GM12875 (cell line): ENCODE measurements around the gene IFT52.

Source experiments
- H3K4me3 ChIP-seq: one replicate; pipeline ENCODE4 v1.5.1; 2011; ENCODE audit warnings: low read depth, low read length, control low read depth
- CTCF ChIP-seq: IDR thresholded peaks from 2 replicates; pipeline ENCODE4 v1.5.1; 2011; ENCODE audit warnings: low read depth, mild to moderate bottlenecking, control low read depth, inconsistent platforms, low read length, moderate library complexity, borderline replicate concordance; ENCODE audit not compliant: insufficient read depth

Gene IFT52

DNA sequence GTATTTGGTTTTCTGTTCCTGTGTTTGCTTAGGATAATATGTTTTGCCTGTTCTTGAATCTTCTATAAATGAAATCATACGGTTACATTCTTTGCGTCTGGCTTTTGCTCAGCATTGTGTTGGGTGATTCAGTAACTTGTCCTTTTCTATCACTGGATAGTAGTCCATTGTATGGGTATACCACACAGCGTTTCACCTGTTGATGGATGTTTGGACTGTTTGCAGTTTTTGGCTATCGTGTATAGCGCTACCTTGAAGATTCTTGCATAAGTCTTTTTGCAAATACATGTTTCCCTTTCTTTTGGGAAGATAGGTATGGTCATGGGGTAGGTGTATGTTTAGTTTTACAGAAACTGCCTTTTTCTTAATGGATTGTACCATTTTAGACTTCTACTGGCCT is 85.6 kb downstream of the IFT52 start:
- TF ChIP-seq CTCF: no peak

DNA sequence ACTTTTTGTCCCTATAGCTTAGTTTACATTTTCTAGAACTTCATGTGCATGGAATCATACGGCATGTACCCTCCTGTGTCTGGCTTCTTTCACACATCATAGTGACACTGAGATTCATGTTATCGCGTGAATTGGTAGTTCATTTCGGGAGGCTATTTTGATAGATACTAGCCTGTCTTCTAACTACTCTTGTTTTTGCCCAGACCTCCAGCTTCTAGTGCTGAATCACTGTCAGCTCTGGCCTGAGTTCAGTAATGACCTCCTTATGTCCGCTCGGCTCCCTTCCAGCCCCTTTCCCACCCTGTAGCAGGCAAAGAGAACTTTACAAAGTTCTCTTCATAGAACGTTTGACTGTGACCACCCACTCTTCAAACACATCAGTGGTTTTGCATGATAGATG is 90.2 kb downstream of the IFT52 start:
- no peak for TF ChIP-seq CTCF
- H3K4me3 ChIP-seq: no peak overlapping the region

More for the DNA sequence above, 85.6 kb downstream of the IFT52 start:
- H3K4me3 ChIP-seq: no peak overlapping the region

DNA sequence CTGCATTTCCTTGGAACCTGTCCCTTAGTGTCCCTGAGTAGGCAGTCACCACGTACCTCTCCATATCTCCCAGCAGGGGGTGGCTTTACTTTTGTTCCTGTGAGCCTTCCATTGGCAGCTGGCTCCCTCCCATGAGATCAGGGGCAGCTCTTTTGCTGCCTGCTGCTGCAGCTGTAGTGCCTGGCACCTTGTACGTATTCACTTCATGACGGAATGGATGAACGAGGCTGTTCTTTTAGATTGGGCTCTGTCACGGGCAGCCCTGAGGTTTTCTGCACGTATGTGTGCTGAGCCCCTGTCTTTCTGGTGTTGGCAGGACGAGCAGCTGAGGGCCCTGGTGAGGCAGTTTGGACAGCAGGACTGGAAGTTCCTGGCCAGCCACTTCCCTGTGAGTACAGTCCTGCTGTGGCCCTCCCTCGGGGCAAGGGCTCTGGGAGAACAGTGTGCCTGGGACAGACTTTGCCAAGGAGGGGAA is 90.8 kb downstream of the IFT52 start:
- H3K4me3 ChIP-seq: peak overlapping the region; percentile 38
- 0 out of 2 replicates have a peak, but pooled peaks have one; percentile 37 for TF ChIP-seq CTCF

GRCh38 chr20:43681991-43682410 is 91.3 kb downstream of the IFT52 start:
- H3K4me3 ChIP-seq: peak overlapping the region; percentile 38
- no peak for TF ChIP-seq CTCF

DNA sequence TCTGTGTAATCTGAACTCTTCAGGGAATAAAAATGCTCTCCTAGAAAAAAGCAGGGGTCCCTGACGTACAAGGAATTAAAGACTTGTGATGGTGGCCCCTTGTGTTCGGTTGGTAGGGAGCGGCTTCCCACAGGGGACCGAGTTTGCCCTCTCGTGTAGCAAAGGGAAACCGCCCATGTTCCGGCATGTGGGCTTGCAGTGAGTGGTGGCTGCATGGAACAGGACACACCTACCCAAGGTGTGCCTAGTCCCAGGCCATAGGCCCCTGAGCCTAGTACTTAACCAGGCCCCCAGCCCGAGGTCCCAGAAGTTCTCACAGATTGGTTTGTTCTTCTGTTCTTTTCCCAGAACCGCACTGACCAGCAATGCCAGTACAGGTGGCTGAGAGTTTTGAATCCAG is 91.7 kb downstream of the IFT52 start:
- H3K4me3 ChIP-seq: no peak overlapping the region
- no peak for TF ChIP-seq CTCF

- no peak for TF ChIP-seq CTCF
- no peak overlapping the region for H3K4me3 ChIP-seq
Measured at GRCh38 chr20:43686820-43687219, 96.1 kb downstream of the IFT52 start.

DNA sequence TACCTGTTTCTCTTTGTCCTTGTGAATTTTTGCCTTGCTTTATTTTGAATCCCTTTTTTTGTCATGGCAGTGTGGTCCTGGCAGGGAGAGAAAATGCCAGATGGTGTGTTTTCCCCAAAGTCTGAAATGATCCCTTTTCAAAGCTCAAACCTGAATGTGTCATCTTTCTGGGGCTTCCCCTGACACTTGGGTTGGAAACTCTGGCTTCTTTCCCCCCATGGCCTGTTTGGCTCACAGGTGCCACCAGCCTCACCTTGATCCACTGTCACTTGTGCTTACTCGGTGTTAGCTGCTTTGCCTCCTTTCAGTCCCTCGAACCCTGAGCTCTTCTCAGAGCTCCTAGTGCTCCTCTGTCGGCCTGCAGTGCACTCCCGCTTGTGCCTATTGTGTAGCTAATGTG is 98.4 kb downstream of the IFT52 start:
- TF ChIP-seq CTCF: no peak
- H3K4me3 ChIP-seq: no peak overlapping the region
